Activated naive CD4-positive, alpha-beta T cell treated with anti-CD3 and anti-CD28 coated beads, Interleukin-2, amount 50 U/mL, for 16 hours (primary cell): ENCODE data around the gene PEPD.

Experiments
- DNase-seq: peaks from one replicate; pipeline ENCODE4 v3.0.0-alpha.2; 2020

Gene PEPD

GRCh38 chr19:33436360-33437345 is 84.9 kb downstream of the PEPD start:
- DNase-seq = no peak

- DNase-seq = no peak
These were observed 85.8 kb downstream of the PEPD start for GRCh38 chr19:33435706-33436359.

GRCh38 chr19:33434886-33435705 is 86.5 kb downstream of the PEPD start:
- DNase-seq = no peak

GRCh38 chr19:33434069-33434885 is 87.3 kb downstream of the PEPD start:
- no peak for DNase-seq

DNA sequence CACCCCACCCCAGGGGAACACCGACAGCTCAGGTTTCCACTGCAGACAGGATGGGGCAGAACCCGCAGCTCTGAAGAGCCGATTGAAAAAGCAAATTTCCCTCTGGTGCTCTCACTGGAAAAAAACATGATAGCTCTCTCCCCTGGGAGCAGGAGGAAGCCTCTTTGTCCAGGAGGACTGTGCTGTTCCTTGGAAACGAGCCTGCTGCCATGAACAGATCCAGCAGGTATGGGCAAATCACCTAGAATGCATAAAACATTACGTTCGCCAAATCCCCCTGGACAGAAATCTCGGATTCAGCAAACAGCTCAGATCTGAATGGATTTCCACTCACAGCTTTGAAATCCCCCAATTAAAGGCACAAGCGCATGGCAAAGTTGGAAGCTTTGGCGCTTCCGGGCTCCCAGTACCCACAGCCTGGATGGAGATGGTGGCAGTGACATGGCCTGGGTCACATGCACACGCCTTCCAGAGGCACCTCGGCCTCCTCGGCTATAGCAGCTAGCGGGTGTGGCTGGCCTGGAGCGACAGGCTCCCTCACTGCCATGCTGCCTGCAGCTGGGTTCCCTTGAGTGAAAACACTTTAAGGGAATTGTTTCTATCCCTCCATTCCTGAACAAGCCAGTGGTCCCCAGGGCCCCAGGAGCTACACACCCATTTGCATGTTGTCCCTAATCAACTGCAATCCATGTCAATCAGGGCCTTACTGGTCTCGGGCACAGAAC is 89.0 kb downstream of the PEPD start:
- DNase-seq = no peak

DNA sequence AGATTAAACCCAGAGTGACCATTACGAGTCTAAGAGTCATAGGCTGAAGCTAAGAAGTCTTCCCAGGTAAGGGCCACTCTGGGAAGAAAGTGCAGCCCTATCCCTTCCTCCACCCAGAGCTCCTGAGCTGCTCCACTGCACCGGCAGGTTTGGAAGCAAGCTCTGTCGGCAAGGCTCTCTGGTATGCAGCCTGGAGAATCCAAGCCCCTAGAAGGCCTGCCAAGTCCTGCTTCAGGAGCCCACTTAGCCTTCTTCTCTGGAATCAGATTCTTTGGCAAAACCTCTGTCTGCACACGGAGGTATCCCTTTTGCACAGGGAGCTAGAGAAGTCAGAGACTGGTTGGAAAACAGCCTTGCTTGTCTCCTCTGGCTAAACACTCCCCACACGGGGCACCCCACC is 89.6 kb downstream of the PEPD start:
- no peak for DNase-seq

GRCh38 chr19:33430674-33431277 is 90.8 kb downstream of the PEPD start:
- peak; percentile 63 for DNase-seq

- no peak for DNase-seq
These were observed 91.5 kb downstream of the PEPD start for GRCh38 chr19:33429891-33430673.

DNA sequence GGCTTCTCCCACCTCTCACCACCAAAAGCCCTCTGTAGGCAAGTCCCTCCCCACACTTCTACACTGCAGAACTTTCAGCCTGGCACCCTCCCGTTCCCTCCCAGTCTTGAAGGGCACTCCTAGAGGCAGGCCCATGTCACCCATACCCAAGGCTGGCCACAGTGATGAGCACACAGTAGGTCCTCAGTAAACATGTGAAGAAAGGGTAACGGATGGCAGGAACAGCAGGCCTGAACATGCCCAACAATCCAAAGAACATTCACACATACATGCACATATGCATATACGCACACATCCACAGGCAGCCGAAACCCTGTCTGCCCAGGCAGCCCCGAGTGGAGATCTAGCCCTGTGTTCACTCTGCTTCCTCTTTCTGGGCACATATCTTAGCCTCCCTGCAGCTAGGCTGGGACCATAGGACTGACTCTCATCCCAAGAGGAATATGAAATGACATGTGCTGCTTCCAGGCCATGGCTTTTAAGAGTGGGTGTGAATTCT is 92.9 kb downstream of the PEPD start:
- DNase-seq = no peak

- DNase-seq = no peak
These were observed 93.6 kb downstream of the PEPD start for GRCh38 chr19:33427801-33428626.

GRCh38 chr19:33426621-33427361 is 94.8 kb downstream of the PEPD start:
- no peak for DNase-seq

DNA sequence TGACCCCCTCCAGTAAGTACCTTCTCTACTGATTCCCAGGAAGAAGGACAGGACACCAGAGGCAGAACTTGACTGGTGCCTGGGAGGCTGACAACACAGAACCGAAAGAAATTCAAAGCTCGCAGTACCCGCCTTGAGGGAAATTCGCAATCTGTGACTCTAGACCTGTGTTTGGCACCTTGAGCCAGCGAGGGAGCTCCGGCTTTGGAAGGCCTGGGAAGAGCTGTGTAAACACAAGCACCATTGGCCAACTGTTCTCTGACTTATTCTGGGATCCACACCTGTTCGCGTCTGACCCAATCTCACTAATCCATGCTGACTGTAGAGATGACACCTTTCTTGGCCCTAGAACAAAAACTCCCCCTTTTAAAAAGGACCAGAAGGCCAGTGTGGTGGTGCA is 97.4 kb downstream of the PEPD start:
- no peak for DNase-seq

DNA sequence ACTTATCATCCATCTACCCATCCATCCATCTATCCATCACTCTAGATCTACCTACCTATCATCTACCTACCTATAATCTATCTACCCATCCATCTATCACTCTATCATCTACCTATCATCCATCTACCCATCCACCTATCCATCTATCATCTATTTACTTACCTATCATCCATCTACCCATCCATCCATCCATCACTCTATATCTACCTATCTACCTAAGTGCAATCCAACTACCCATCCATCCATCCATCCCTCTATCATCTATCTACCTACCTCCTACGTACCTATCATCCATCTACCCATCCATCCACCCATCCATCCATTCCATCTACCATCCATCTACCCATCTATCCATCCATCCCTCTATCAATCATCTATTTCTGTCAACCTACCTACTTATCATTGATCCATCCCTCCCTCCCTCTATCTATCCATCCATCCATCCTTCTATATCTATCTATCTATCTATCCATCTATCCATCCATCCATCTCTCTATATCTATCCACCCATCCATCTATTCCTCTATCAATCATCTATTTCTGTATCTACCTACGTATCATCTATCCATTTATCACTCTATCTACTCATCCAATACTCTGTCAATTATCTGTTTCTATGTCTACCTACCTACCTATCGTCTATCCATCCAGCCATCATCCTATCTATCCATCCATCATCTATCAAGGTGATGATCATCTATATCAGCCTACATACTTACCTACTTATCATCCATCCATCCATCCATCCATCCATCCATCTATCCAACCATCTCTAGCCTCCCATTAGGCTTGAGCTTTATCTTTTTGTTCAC is 99.0 kb downstream of the PEPD start:
- no peak for DNase-seq

DNA sequence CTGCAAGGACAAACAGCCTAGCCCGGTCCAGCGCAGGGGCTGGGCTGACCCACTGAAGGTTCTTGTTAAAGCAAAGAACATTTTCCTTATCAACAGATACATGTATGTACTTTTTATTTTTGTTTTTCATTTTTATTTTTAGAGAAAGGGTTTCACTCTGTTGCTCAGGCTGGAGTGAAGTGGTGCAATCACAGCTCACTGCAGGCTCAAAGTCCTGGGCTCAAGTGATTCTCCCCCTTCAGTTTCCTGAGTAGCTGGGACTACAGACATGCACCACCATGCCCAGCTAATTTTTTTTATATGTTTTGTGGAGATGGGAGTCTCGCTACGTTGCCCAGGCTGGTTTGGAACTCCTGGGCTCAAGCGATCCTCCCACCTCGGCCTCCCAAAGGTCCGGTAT is 100.2 kb downstream of the PEPD start:
- no peak for DNase-seq

DNA sequence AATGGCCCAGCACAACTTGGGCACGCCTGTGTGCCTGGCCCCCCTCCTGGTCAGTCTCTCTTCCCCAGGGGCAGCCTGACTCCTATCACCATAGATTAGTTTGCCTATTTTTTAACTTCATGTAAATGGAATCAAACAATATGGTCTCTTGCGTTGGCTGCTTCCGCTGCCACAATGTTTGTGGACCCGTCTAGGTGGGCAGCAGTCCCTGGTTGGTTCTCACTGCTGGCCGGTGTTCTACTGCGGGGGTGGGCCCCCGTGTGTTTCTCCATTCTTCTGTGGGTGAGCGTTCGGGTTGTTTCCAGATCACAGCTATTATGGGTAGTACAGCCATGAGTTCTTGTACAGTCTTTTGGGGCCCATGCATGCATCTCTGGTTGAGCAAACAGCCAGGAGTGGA is 100.8 kb downstream of the PEPD start:
- DNase-seq = no peak

DNA sequence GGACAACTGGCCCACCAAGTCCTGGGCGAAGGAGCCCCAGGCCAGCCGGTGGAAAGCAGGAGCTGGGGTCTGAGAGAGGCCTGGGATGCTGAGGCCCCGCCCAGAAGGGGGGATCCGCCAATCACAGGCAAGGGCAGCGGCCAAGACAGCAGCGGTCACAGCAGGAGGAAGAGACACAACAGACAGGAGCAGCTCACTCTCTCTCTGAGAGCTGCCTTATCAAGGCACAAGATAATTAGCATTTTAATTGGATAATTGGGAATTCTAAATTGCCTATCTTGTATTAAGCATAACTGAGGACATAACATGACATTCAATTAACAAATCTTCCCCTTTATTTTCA is 101.8 kb downstream of the PEPD start:
- DNase-seq = no peak

DNA sequence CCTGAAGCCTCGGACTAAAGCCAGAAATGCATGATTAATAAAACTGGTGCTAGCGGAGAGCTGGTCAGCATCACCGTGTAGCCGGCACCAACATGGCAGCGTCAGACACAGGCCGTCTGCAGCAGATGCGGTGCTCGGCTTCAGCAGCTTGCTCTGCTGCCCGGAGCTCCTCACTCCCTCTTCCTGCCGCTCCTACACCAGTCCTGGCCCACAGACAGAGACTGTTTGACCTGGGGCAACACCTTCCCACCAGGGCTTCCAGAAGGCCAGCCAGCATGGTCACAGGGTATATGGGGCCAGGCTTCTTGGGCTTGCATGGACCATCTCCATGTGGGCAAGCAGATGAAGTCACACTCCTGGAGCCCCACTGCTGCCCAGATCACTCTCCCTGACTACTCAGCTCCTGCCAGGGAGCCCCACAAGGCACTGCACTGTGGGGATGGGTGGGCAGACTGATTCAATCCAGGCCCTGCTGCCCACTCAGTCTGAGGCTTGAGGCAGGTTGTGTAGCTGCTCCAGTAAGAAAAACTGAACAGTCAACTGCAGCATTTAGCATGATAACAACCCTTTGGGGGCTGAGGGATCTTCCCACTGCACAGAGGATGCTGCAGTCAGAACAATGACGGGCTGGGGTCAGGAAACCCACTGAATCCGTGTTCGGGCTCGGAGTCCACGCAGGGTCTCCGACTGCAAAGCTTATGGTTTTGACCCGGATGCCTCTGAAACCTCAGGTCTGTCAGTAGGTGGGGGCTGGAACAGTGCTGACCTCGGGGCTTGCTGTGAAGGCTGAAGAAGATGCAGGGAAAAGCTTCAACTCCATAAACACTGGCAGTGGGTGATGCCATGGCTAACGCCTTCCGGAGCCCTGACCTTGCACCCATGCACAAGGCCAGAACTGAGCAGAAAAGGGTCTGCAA is 102.5 kb downstream of the PEPD start:
- no peak for DNase-seq
